Subcutaneous adipose tissue (tissue), 4 donors: ENCODE measurements around the gene FHOD1. TPM values are rescaled to one million over a fixed set of nuclear protein-coding genes. Genes with fewer than 3 reads are reported as not detected.

Experiments
- CTCF ChIP-seq: fragments of 450-650 bp; IDR thresholded peaks from one replicate; pipeline ENCODE4 v1.5.1; 2016; ENCODE audit warnings: low read depth, mild to moderate bottlenecking, control low read depth, antibody characterized with exemption, moderate library complexity
- small RNA-seq: library from RNA; depleted of rRNA; stranded (forward); fragments of <200 nt; gene quantifications from one replicate; pipeline ENCODE3, GENCODE V24; 2016
- total RNA-seq, 4 donors: library from RNA; depleted of rRNA; stranded (reverse); fragments of >200 nt; gene quantifications; one replicate each; pipeline ENCODE4 v1.1.0, GENCODE V29; 2016

FHOD1 gene
- total RNA-seq, 4 donors from 2014 or later, result 10.3 to 83.3 (median 20.9) TPM

- no peak for TF ChIP-seq CTCF
Observed at GRCh38 chr16:67179421-67180080, 67.7 kb downstream of the FHOD1 start.

Small RNA genes within 50 kb of the gene (small RNA-seq; reads per million reads assigned to genes)
- 44.8 reads per million, percentile 96 among the genes with 10 or more reads in this experiment for gene MIR328

Other genes with a start within 250 kb of the FHOD1 start
- gene CBFB, start 218.3 kb downstream of the FHOD1 start, total RNA-seq, result 10 to 100 TPM; 35.2 to 46.2 (median 42.4) TPM
- 10 to 100 TPM; 15.1 to 30.1 (median 19.1) TPM for gene PHAF1, start 137.5 kb downstream of the FHOD1 start, total RNA-seq
- 1 to 10 TPM; 2.8 to 5.9 (median 4.6) TPM for gene B3GNT9, start 96.5 kb downstream of the FHOD1 start, total RNA-seq
- gene TRADD, start 87.6 kb downstream of the FHOD1 start, total RNA-seq, result 10 to 100 TPM in 3 of 4 donors, 1 to 10 TPM in 1; 6.7 to 42.3 (median 33.6) TPM
- 10 to 100 TPM in 3 of 4 donors, 1 to 10 TPM in 1; 4.2 to 13.2 (median 11.7) TPM for gene FBXL8, start 87.5 kb downstream of the FHOD1 start, total RNA-seq
- gene HSF4, start 82.7 kb downstream of the FHOD1 start, total RNA-seq, result 10 to 100 TPM; 17.3 to 44.3 (median 35.1) TPM
- 100 to 1,000 TPM in 1 of 4 donors, 10 to 100 TPM in 3; 22.9 to 106 (median 57.4) TPM for gene NOL3, start 76.9 kb downstream of the FHOD1 start, total RNA-seq
- gene MATCAP1, start 63.5 kb downstream of the FHOD1 start, total RNA-seq, result 10 to 100 TPM; 10.1 to 36.9 (median 12.5) TPM
- gene EXOC3L1, start 57.3 kb downstream of the FHOD1 start, total RNA-seq, result 10 to 100 TPM in 1 of 4 donors, 1 to 10 TPM in 2, under 1 TPM in 1; 0.17 to 13.8 (median 1.7) TPM
- gene E2F4, start 55.3 kb downstream of the FHOD1 start, total RNA-seq, result 10 to 100 TPM; 48.1 to 70.8 (median 58.9) TPM
- gene ELMO3, start 48.4 kb downstream of the FHOD1 start, total RNA-seq, result 1 to 10 TPM in 1 of 4 donors, under 1 TPM in 3; 0.51 to 1.5 (median 0.93) TPM
- gene TMEM208, start 20.4 kb downstream of the FHOD1 start, total RNA-seq, result 10 to 100 TPM; 21.9 to 36.1 (median 33.3) TPM
- gene SLC9A5, start 1.5 kb upstream of the FHOD1 start, total RNA-seq, result 1 to 10 TPM in 3 of 4 donors, not detected in 1; 1.0 to 2.3 (median 1.3) TPM
- 10 to 100 TPM in 2 of 4 donors, 1 to 10 TPM in 2; 2.4 to 13.2 (median 10.2) TPM for gene PLEKHG4, start 32.1 kb upstream of the FHOD1 start, total RNA-seq
- gene KCTD19, start 79.3 kb upstream of the FHOD1 start, total RNA-seq, result under 1 TPM in 1 of 4 donors, not detected in 3; under 0.01 TPM
- under 1 TPM in 1 of 4 donors, not detected in 3; 0.17 TPM for gene LRRC36, start 79.3 kb upstream of the FHOD1 start, total RNA-seq
- 1 to 10 TPM; 2.0 to 5.9 (median 2.6) TPM for gene TPPP3, start 146.0 kb upstream of the FHOD1 start, total RNA-seq
- 10 to 100 TPM in 3 of 4 donors, 1 to 10 TPM in 1; 8.6 to 13.0 (median 11.4) TPM for gene ZDHHC1, start 169.0 kb upstream of the FHOD1 start, total RNA-seq
- gene HSD11B2, start 183.6 kb upstream of the FHOD1 start, total RNA-seq, result 1 to 10 TPM in 1 of 4 donors, under 1 TPM in 2, not detected in 1; 0.22 to 1.3 (median 0.51) TPM
- gene ATP6V0D1, start 233.7 kb upstream of the FHOD1 start, total RNA-seq, result 100 to 1,000 TPM in 1 of 4 donors, 10 to 100 TPM in 3; 66.4 to 169 (median 82.9) TPM
- gene AGRP, start 236.1 kb upstream of the FHOD1 start, total RNA-seq, result not detected